GM10266 (cell line): ENCODE measurements around the gene CDK4.

Experiments
- DNase-seq: peaks from one replicate; pipeline ENCODE4 v3.0.0; 2012; ENCODE audit errors: extremely low spot score
- CTCF ChIP-seq: IDR thresholded peaks from 2 replicates; pipeline ENCODE4 v1.5.1; 2012; ENCODE audit warnings: mild to moderate bottlenecking, low read depth; ENCODE audit not compliant: control insufficient read depth, insufficient read depth; ENCODE audit errors: missing control alignments

CDK4 gene

GRCh38 chr12:57700317-57700716 is 51.8 kb downstream of the CDK4 start:
- no peak for TF ChIP-seq CTCF
- DNase-seq, result no peak

GRCh38 chr12:57698414-57698813 is 53.7 kb downstream of the CDK4 start:
- TF ChIP-seq CTCF, result no peak
- no peak for DNase-seq
